ENCODE measurements around the gene PDZRN4. TPM values are rescaled to one million over a fixed set of nuclear protein-coding genes. Genes with fewer than 3 reads are reported as not detected.

The PDZRN4 gene
- total and polyA plus RNA-seq, 11 donors: 0.07 to 1.4 (median 0.12) TPM; not detected in 6

DNA sequence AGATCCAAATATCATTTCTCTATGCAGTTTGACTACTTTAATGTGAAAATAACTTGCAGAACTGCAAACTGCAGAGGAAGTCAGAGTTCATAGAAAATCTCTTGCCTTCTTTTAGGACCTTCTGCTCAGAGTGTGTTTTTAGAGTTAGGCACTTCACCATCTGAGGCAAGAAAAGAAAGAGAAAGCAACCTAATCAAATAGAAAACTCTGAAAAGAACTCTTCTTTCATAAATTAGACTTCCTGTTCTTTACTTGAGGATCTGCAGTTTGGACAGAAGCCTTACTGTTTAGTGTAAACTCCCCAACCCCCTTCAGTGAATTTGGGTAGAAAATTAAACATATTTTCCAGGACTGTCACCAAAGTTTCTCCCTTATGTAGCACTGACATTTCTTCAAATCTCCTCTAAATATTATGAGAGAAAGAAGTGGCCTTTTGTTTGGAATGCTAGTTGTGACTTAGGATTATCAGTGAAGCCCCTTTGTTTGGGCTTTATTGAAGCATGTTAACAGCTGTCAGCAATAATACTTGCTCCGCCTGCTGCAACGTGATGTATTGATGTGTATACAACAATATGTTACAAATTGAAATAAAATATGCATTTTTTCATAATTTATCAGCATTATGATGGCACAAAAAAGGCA lies 99.5 kb downstream of the PDZRN4 start:
- DNase-seq (no peak), ATAC-seq (no peak)
- no peaks in the 10 kb centered on the region for H3K27me3 ChIP-seq
- TF ChIP-seq POLR2A (IDR thresholded peaks at IDR 0.05): no peak
- TF ChIP-seq, protein P1, sequence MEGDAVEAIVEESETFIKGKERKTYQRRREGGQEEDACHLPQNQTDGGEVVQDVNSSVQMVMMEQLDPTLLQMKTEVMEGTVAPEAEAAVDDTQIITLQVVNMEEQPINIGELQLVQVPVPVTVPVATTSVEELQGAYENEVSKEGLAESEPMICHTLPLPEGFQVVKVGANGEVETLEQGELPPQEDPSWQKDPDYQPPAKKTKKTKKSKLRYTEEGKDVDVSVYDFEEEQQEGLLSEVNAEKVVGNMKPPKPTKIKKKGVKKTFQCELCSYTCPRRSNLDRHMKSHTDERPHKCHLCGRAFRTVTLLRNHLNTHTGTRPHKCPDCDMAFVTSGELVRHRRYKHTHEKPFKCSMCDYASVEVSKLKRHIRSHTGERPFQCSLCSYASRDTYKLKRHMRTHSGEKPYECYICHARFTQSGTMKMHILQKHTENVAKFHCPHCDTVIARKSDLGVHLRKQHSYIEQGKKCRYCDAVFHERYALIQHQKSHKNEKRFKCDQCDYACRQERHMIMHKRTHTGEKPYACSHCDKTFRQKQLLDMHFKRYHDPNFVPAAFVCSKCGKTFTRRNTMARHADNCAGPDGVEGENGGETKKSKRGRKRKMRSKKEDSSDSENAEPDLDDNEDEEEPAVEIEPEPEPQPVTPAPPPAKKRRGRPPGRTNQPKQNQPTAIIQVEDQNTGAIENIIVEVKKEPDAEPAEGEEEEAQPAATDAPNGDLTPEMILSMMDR (IDR thresholded peaks at IDR 0.05): no peak
- 52 to 73% (median 66%) methylated on average over 2 of the region's 2 CpGs for WGBS, 4 donors
- intact Hi-C loops (cut with DNase I): no loop called here
- H3K36me3 ChIP-seq: no peaks in the 10 kb centered on the region
- H3K4me1 ChIP-seq: peaks cover 0 to 4% (median 0%) of the 10 kb centered on the region in 12 donors
- H3K9me3 ChIP-seq: no peaks in the 10 kb centered on the region
- no peak overlapping the region for H3K4me3 ChIP-seq
- H3K27ac ChIP-seq: no peak overlapping the region

DNA sequence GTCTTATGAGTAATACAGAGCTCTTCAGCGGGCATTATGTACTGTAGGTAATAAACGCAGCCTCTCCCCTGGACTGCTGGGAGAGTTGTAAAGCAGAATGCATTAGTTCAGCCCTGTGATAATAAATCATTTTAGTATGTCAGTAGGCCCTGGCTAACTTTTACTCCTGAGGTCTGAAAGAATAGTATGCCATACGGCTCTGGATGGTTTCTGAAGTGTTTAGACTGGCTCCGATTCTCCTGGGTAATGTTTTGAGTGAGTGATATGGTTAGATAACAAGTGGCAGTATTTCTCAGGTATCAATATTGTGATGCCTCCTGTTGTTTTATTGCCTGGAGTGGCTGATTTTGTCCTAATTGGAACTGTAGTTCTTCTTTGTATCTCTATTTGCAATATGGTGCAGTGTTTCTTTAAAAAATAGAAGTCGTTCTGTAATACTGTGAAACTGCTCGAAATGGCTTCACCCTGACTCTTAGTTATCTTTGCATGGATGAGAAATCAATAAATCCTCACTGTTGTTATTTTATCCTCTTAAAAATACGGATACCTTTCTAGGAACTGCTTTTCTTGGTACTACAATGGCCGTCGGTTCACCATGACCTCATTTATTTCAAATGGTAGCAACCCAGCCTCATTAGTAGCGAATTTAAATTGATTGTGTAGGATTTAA lies 100.2 kb downstream of the PDZRN4 start:
- H3K4me3 ChIP-seq: no peak overlapping the region
- H3K36me3 ChIP-seq: no peaks in the 10 kb centered on the region
- H3K9me3 ChIP-seq: no peaks in the 10 kb centered on the region
- H3K27ac ChIP-seq: no peak overlapping the region
- ATAC-seq: no peak
- TF ChIP-seq, protein P1 (IDR thresholded peaks at IDR 0.05): no peak
- no peak for TF ChIP-seq POLR2A (IDR thresholded peaks at IDR 0.05)
- no peaks in the 10 kb centered on the region for H3K27me3 ChIP-seq
- intact Hi-C loops (cut with DNase I): no loop called here
- peaks cover 0 to 4% (median 0%) of the 10 kb centered on the region in 12 donors for H3K4me1 ChIP-seq
- WGBS, 4 donors: 81 to 87% (median 86%) methylated on average over 10 of the region's 10 CpGs
- DNase-seq: no peak

DNA sequence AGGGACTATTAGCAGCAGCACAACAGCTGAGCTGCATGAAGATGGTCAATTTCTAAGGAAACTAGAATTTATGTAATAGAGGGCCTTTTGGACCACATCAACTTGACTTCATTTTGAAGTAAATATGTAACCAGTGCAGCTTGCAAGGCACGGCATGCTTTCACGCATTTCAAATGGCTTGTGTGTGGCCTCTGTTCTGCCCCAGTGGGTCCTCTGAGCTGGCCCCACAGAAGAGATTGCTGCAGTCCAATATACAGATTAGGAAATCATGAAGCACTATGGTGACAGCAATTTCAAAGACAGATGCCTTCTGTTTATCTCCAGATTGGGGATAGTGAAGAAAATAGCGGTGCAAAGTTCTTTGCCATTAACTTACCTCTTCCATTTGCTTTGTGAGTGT lies 101.4 kb downstream of the PDZRN4 start:
- TF ChIP-seq, protein P1 (IDR thresholded peaks at IDR 0.05): no peak
- no peak for TF ChIP-seq POLR2A (IDR thresholded peaks at IDR 0.05)
- intact Hi-C loops (cut with DNase I): no loop called here
- no peak overlapping the region for H3K4me3 ChIP-seq
- H3K27me3 ChIP-seq: no peaks in the 10 kb centered on the region
- no peaks in the 10 kb centered on the region for H3K36me3 ChIP-seq
- peaks cover 0 to 4% (median 0%) of the 10 kb centered on the region in 12 donors for H3K4me1 ChIP-seq
- H3K27ac ChIP-seq: no peak overlapping the region
- WGBS, 4 donors: 84 to 93% (median 89%) methylated on average over 3 of the region's 3 CpGs
- no peaks in the 10 kb centered on the region for H3K9me3 ChIP-seq
- no peak for DNase-seq
- ATAC-seq: no peak

DNA sequence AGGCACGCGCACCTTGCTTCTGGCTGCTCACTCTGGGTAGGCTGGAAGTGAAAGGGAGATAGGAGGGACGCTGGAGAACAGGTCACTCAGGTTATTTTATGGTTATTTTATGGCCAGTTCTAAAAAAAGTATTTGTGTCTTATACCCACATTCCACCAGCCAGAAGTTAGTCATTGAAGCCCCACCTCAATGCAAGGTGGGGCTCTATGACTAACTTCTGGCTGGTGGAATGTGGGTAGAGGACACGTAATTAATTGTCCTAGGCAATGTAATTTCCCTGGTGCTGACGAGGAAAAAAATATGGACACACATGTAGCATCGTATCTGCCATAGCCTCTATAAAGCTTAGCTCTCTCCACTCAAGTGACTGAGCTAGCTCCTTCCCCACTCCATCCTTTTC lies 104.9 kb downstream of the PDZRN4 start:
- H3K9me3 ChIP-seq: peaks cover 0 to 4% (median 0%) of the 10 kb centered on the region in 12 donors
- TF ChIP-seq POLR2A (IDR thresholded peaks at IDR 0.05): no peak
- TF ChIP-seq, protein P1 (IDR thresholded peaks at IDR 0.05): no peak
- no peaks in the 10 kb centered on the region for H3K27me3 ChIP-seq
- no peaks in the 10 kb centered on the region for H3K36me3 ChIP-seq
- 90 to 93% (median 92%) methylated on average over 6 of the region's 6 CpGs for WGBS, 4 donors
- no peaks in the 10 kb centered on the region for H3K4me1 ChIP-seq
- intact Hi-C loops (cut with DNase I): no loop called here
- H3K27ac ChIP-seq: no peak overlapping the region
- DNase-seq (no peak), ATAC-seq (no peak)
- H3K4me3 ChIP-seq: no peak overlapping the region
